Mammary epithelial cell (primary cell): ENCODE results near the gene KIF26B.

Source experiments
- CTCF ChIP-seq, 2 donors: IDR thresholded peaks in 1 of 2; conservative IDR thresholded peaks in 1 of 2; 2 replicates each; pipeline ENCODE4 v1.5.1; 2011 to 2012; ENCODE audit warnings: inconsistent platforms in 2 of 2, low read length in 2 of 2, mild to moderate bottlenecking in 2 of 2, control low read depth in 1 of 2, low read depth in 1 of 2; ENCODE audit not compliant: insufficient read depth in 1 of 2; ENCODE audit errors: extremely low read depth in 1 of 2
- EZH2 ChIP-seq: IDR thresholded peaks from 2 replicates; pipeline ENCODE4 v1.6.1; 2012; ENCODE audit warnings: low read length, inconsistent platforms, borderline replicate concordance

GRCh38 chr1:245585252-245585959, 430.6 kb downstream of the KIF26B start:
- no peak for TF ChIP-seq CTCF (conservative IDR thresholded peaks at IDR 0.05 in 1 of 2, IDR thresholded peaks at IDR 0.05 in 1 of 2; ENCODE audit: extremely low read depth in 1 of 2, insufficient read depth in 1 of 2, low read depth in 1 of 2, low read length in 2 of 2)
- no peak for TF ChIP-seq EZH2
